Activated T-cell treated with anti-CD3 and anti-CD28 coated beads for 4 hours (primary cell): ENCODE data around the gene TMEM45B.
"Not testable (repeated sequence)": the region's sequence is repeated elsewhere in the genome, so short reads cannot be mapped to it uniquely, and the experiment has no call there.

ENCODE experiments used
- DNase-seq: peaks from one replicate; pipeline ENCODE4 v3.0.0-alpha.2; 2020

Gene TMEM45B

GRCh38 chr11:129853518-129854231, 38.0 kb downstream of the TMEM45B start:
- DNase-seq, result no peak

GRCh38 chr11:129854232-129854805, 38.7 kb downstream of the TMEM45B start:
- no peak for DNase-seq

GRCh38 chr11:129855086-129855485, 39.4 kb downstream of the TMEM45B start:
- no peak for DNase-seq

GRCh38 chr11:129856036-129856435, 40.4 kb downstream of the TMEM45B start:
- DNase-seq, result no peak

- no peak for DNase-seq
These were observed 46.3 kb downstream of the TMEM45B start for GRCh38 chr11:129861702-129862522.

GRCh38 chr11:129864811-129865210, 49.2 kb downstream of the TMEM45B start:
- no peak for DNase-seq

GRCh38 chr11:129865701-129866100, 50.1 kb downstream of the TMEM45B start:
- DNase-seq, result no peak

- DNase-seq, result no peak
These were observed 50.7 kb downstream of the TMEM45B start for GRCh38 chr11:129866311-129866710.

- DNase-seq, result not testable (repeated sequence)
These were observed 53.0 kb downstream of the TMEM45B start for GRCh38 chr11:129868626-129869025.

- no peak for DNase-seq
These were observed 56.3 kb downstream of the TMEM45B start for GRCh38 chr11:129871914-129872313.

- DNase-seq, result no peak
These were observed 64.7 kb downstream of the TMEM45B start for GRCh38 chr11:129880311-129880710.

- DNase-seq, result peak; percentile 16
These were observed 66.0 kb downstream of the TMEM45B start for GRCh38 chr11:129881570-129882170.

- no peak for DNase-seq
These were observed 68.9 kb downstream of the TMEM45B start for GRCh38 chr11:129884581-129884980.

GRCh38 chr11:129885381-129885780, 69.7 kb downstream of the TMEM45B start:
- no peak for DNase-seq

GRCh38 chr11:129888451-129888850, 72.8 kb downstream of the TMEM45B start:
- no peak for DNase-seq

GRCh38 chr11:129894278-129895125, 78.9 kb downstream of the TMEM45B start:
- no peak for DNase-seq

- DNase-seq, result peak; percentile 86
These were observed 79.7 kb downstream of the TMEM45B start, which contains the start of gene NFRKB for GRCh38 chr11:129895126-129896041. NFRKB (minus strand) TSS chr11:129895578; CDS start chr11:129892849, 2,729 bp downstream.

- no peak for DNase-seq
These were observed 80.4 kb downstream of the TMEM45B start for GRCh38 chr11:129896062-129896461.

- no peak for DNase-seq
These were observed 89.8 kb downstream of the TMEM45B start for GRCh38 chr11:129905402-129905801.
